Stomach smooth muscle (tissue), 2 donors: ENCODE results near the gene KIAA1671.

Experiments
- H3K27ac ChIP-seq: one replicate; pipeline ENCODE4 v1.7.0; 2013; ENCODE audit warnings: mild to moderate bottlenecking, low read length, inconsistent platforms
- H3K27me3 ChIP-seq, 2 donors: one replicate each; pipeline ENCODE4 v1.7.0; 2013; ENCODE audit warnings: low read length in 2 of 2; ENCODE audit not compliant: insufficient read depth in 2 of 2, control insufficient read depth in 1 of 2
- H3K36me3 ChIP-seq, 2 donors: one replicate each; pipeline ENCODE4 v1.7.0; 2013; ENCODE audit warnings: low read length in 2 of 2; ENCODE audit not compliant: control insufficient read depth in 2 of 2, insufficient read depth in 2 of 2
- H3K4me1 ChIP-seq: one replicate; pipeline ENCODE4 v1.7.0; 2013; ENCODE audit warnings: low read length; ENCODE audit not compliant: control insufficient read depth, insufficient read depth
- H3K4me3 ChIP-seq, 2 donors: one replicate each; pipeline ENCODE4 v1.7.0; 2013; ENCODE audit warnings: low read length in 2 of 2
- H3K9ac ChIP-seq, 2 donors: one replicate each; pipeline ENCODE4 v1.7.0; 2013; ENCODE audit warnings: low read length in 2 of 2, mild to moderate bottlenecking in 1 of 2
- H3K9me3 ChIP-seq, 2 donors: one replicate each; pipeline ENCODE4 v1.7.0; 2013; ENCODE audit warnings: low read length in 2 of 2; ENCODE audit not compliant: control insufficient read depth in 2 of 2
- donor health status: healthy.
- donor health status: Pancreatic carcinoma.

The KIAA1671 gene

GRCh38 chr22:25165785-25166184 is 213.3 kb downstream of the KIAA1671 start:
- Histone ChIP-seq H3K4me1 (peaks cover 3% of the 10 kb centered on the region), H3K9ac (no peak overlapping the region), H3K27me3 (no peaks in the 10 kb centered on the region), H3K9me3 (no peaks in the 10 kb centered on the region), H3K27ac (no peak overlapping the region), H3K36me3 (peaks cover 0 to 3% of the 10 kb centered on the region in 2 donors), H3K4me3 (no peak overlapping the region)

- Histone ChIP-seq H3K27ac (no peak overlapping the region), H3K27me3 (no peaks in the 10 kb centered on the region), H3K4me3 (no peak overlapping the region), H3K36me3 (peaks cover 0 to 3% of the 10 kb centered on the region in 2 donors), H3K9ac (no peak overlapping the region), H3K9me3 (no peaks in the 10 kb centered on the region), H3K4me1 (peaks cover 3% of the 10 kb centered on the region)
Measured at GRCh38 chr22:25166266-25167040, 213.9 kb downstream of the KIAA1671 start.

DNA sequence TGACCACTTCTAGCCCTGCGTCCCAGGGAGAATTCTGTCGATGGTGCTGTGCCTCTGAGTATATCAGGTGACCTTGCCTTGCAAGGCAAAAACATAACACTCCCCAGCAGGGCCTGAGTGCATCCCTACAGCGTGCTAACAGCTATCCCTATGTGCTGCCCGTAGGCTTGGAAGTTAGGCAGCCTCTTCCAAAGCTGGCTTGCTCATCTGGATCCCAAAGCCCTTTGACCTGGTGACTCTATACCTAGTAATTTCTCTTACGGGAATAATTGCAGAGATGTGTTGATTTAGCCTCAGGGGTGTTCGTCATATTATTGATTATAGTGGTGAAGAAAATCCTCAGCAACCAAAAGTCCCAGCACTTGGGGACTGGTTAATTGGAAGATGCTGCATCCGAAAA is 214.6 kb downstream of the KIAA1671 start:
- Histone ChIP-seq H3K4me1 (peaks cover 3% of the 10 kb centered on the region), H3K36me3 (peaks cover 0 to 3% of the 10 kb centered on the region in 2 donors), H3K4me3 (no peak overlapping the region), H3K27ac (no peak overlapping the region), H3K27me3 (no peaks in the 10 kb centered on the region), H3K9ac (no peak overlapping the region), H3K9me3 (no peaks in the 10 kb centered on the region)

GRCh38 chr22:25167834-25168601 is 215.5 kb downstream of the KIAA1671 start:
- Histone ChIP-seq H3K9ac (no peak overlapping the region), H3K4me1 (peaks cover 3% of the 10 kb centered on the region), H3K36me3 (peaks cover 0 to 6% of the 10 kb centered on the region in 2 donors), H3K9me3 (no peaks in the 10 kb centered on the region), H3K4me3 (no peak overlapping the region), H3K27me3 (no peaks in the 10 kb centered on the region), H3K27ac (no peak overlapping the region)

DNA sequence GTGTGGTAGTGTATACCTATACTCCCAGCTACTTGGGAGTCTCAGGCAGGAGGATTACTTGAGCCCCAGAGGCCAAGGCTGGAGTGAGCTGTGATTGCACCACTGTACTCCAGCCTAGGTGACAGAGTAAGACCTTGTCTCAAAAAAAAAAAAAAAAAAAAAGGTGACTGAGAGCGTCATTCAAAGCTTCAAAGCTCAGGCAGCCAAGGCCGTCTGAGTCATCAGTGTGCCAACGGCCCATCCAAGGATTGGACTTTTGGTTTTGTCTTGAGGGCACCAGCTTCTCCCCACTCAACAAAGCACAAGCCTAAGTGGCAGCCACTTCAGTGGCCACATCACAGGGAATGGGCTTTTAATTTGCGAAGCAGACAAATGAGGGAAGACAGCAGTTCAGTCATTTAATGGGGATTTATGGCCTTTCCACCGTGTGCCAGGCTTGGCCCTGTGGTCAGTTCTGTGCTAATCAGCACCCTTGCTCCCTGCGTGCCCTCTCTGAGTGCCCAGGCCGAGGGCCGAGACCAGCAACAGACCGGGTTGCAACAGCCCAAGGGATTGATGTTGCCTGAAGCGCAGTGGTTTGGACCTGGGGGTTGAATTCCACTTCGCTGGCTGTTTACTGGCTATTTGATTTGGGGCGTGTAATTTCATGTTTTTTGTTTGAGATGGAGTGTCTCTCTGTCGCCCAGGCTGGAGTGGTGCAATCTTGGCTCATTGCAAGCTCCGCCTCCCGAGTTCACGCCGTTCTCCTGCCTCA is 216.9 kb downstream of the KIAA1671 start:
- H3K9ac ChIP-seq, result no peak overlapping the region
- no peaks in the 10 kb centered on the region for H3K9me3 ChIP-seq
- H3K4me1 ChIP-seq, result peaks cover 3% of the 10 kb centered on the region
- peaks cover 0 to 11% of the 10 kb centered on the region in 2 donors for H3K36me3 ChIP-seq
- no peaks in the 10 kb centered on the region for H3K27me3 ChIP-seq
- H3K4me3 ChIP-seq, result no peak overlapping the region
- H3K27ac ChIP-seq, result no peak overlapping the region

DNA sequence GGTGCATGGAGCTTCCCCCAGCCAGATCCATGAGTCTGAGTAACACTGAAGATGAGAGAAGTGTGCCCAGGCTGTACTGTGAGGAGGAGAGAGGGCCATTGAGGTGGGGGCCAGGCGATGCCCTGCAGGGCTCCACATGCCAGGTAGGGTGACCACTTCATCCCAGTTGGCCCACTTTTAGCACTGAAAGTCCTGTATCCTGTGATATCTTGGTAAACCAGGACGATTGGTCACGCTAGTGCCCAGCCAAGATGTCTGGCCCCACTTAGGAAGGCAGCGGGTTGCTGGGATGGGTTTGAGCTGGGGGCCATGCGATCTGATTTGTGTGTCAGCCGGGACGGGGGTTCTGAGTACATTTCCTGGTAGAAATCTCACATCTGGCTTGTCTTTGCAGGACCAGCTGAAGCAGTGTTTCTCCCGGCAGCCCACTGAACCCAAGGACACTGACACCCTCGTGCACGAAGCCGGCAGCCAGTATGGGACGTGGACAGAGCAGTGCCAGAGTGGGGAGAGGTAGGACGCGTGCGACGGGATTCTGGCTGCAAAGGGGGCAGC is 218.0 kb downstream of the KIAA1671 start:
- H3K4me3 ChIP-seq, result no peak overlapping the region
- no peaks in the 10 kb centered on the region for H3K4me1 ChIP-seq
- H3K36me3 ChIP-seq, result peaks cover 0 to 22% of the 10 kb centered on the region in 2 donors
- no peaks in the 10 kb centered on the region for H3K27me3 ChIP-seq
- no peaks in the 10 kb centered on the region for H3K9me3 ChIP-seq
- no peak overlapping the region for H3K27ac ChIP-seq
- H3K9ac ChIP-seq, result no peak overlapping the region

DNA sequence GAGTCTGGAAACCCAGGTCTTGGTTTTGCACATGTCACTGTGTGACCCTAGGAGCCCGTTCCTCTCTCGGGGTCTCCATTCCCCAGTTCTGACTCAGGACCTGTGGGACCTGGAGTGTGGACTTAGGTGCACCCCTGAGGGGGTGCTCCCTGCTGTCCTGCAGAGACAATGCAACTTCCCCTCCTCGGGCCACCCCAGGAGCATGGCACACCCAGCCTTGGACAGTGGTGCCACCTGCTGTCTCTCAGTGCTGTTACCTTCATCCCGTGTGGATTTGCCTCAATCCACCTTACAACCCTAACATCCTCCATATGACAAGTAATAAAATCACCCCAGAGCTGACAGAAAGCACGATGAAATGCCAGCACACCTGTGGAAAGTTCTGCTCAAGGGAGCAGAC is 219.6 kb downstream of the KIAA1671 start:
- H3K27me3 ChIP-seq, result no peaks in the 10 kb centered on the region
- peaks cover 6 to 29% of the 10 kb centered on the region in 2 donors for H3K36me3 ChIP-seq
- H3K27ac ChIP-seq, result no peak overlapping the region
- H3K4me1 ChIP-seq, result no peaks in the 10 kb centered on the region
- no peak overlapping the region for H3K9ac ChIP-seq
- no peak overlapping the region for H3K4me3 ChIP-seq
- H3K9me3 ChIP-seq, result no peaks in the 10 kb centered on the region

DNA sequence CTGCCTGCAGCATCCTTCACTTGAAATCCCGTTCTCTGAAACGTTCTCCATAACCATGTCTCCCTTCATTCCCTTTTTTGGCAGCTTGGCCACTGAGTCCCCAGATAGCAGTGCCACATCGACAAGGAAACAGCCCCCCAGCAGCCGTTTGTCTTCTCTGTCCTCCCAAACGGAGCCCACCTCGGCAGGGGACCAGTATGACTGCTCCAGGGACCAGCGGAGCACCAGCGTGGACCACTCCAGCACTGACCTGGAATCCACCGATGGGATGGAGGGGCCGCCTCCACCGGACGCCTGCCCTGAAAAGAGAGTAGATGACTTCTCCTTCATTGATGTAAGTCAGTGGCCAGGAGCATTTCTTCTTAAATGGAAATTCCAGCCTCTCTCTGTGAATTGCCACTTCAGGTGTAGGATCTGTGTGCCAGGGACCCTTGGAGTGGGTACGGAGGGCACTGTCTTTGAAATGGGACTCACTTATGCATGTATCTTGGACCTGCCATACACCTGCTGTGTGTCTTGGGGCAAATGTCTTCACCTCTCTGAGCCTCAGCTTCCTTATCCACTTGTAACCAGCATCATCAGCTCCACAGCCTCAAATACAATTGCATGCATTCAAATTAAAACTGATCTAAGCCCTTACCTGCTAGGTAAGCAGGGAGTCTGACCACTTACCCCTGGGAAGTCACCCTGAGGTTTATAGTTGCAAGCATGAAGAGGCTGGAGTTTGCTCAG is 221.8 kb downstream of the KIAA1671 start:
- no peaks in the 10 kb centered on the region for H3K27me3 ChIP-seq
- no peak overlapping the region for H3K4me3 ChIP-seq
- H3K4me1 ChIP-seq, result no peaks in the 10 kb centered on the region
- H3K9ac ChIP-seq, result no peak overlapping the region
- H3K9me3 ChIP-seq, result peaks cover 0 to 1% of the 10 kb centered on the region in 2 donors
- H3K27ac ChIP-seq, result no peak overlapping the region
- H3K36me3 ChIP-seq, result peaks cover 6 to 29% of the 10 kb centered on the region in 2 donors

- H3K4me1 ChIP-seq, result no peaks in the 10 kb centered on the region
- H3K4me3 ChIP-seq, result no peak overlapping the region
- H3K9me3 ChIP-seq, result peaks cover 0 to 6% of the 10 kb centered on the region in 2 donors
- H3K27me3 ChIP-seq, result no peaks in the 10 kb centered on the region
- H3K36me3 ChIP-seq, result peaks cover 6 to 29% of the 10 kb centered on the region in 2 donors
- no peak overlapping the region for H3K9ac ChIP-seq
- H3K27ac ChIP-seq, result no peak overlapping the region
Measured at GRCh38 chr22:25174888-25175411, 222.4 kb downstream of the KIAA1671 start.

- peaks cover 6 to 26% of the 10 kb centered on the region in 2 donors for H3K36me3 ChIP-seq
- no peak overlapping the region for H3K4me3 ChIP-seq
- H3K4me1 ChIP-seq, result no peaks in the 10 kb centered on the region
- H3K9ac ChIP-seq, result no peak overlapping the region
- no peaks in the 10 kb centered on the region for H3K27me3 ChIP-seq
- no peak overlapping the region for H3K27ac ChIP-seq
- H3K9me3 ChIP-seq, result peaks cover 0 to 8% of the 10 kb centered on the region in 2 donors
Measured at GRCh38 chr22:25176175-25176574, 223.7 kb downstream of the KIAA1671 start.
